Adrenal gland (tissue), 12 donors: ENCODE data around the gene OPA1. TPM values are rescaled to one million over a fixed set of nuclear protein-coding genes. Genes with fewer than 3 reads are reported as not detected.

Experiments
- DNase-seq, 7 donors: peaks; one replicate each; pipeline ENCODE4 v3.0.0-alpha.2; 2019 to 2020
- H3K27ac ChIP-seq, 5 donors: fragments of 200-600 bp; sonication (generic) in 4 of 5; 1 replicate in 3 of 5; 2 replicates in 2 of 5; pipeline versions ENCODE4 v1.5.1 to v1.8.0; 2016 to 2020; ENCODE audit warnings: mild to moderate bottlenecking in 1 of 5
- H3K27me3 ChIP-seq: fragments of 200-600 bp; 2 replicates; pipeline ENCODE4 v1.8.0; 2021
- H3K36me3 ChIP-seq, 2 donors: fragments of 200-600 bp; replicated peaks in 1 of 2; 1 replicate in 1 of 2; 2 replicates in 1 of 2; pipeline versions ENCODE4 v1.5.1 to v1.8.0; 2018 to 2022
- H3K4me1 ChIP-seq, 2 donors: fragments of 200-600 bp; replicated peaks in 1 of 2; 1 replicate in 1 of 2; 2 replicates in 1 of 2; pipeline versions ENCODE4 v1.5.1 to v1.8.0; 2018 to 2021
- H3K4me3 ChIP-seq, 4 donors: fragments of 200-600 bp; sonication (generic) in 3 of 4; one replicate each; pipeline ENCODE4 v1.5.1; 2016 to 2018
- H3K9me3 ChIP-seq, 3 donors: fragments of 200-600 bp; sonication (generic) in 1 of 3; replicated peaks in 1 of 3; 1 replicate in 2 of 3; 2 replicates in 1 of 3; pipeline versions ENCODE4 v1.5.1 to v1.8.0; 2016 to 2021
- CTCF ChIP-seq, 6 experiments: fragments of 450-650 bp in 4 of 6; fragments of 200-600 bp in 2 of 6; sonication (generic) in 1 of 6; IDR thresholded peaks; 1 replicate in 5 of 6; 2 replicates in 1 of 6; pipeline versions ENCODE4 v1.5.1 to v1.8.0; 2016 to 2021; ENCODE audit warnings: antibody characterized with exemption in 6 of 6, mild to moderate bottlenecking in 2 of 6, moderate library complexity in 1 of 6
- POLR2A ChIP-seq, 2 donors: fragments of 450-650 bp; IDR thresholded peaks; one replicate each; pipeline ENCODE4 v1.6.1; 2017; ENCODE audit warnings: antibody characterized with exemption in 2 of 2, mild to moderate bottlenecking in 2 of 2, moderate library complexity in 1 of 2
- WGBS, 4 donors: extraction: QIAGEN DNeasy Blood & Tissue Kit in 2 of 4; methylation state at CpG; one replicate each; pipeline versions ENCODE4 v1.1.5 to v1.1.7; 2013 to 2017; 5-methylcytosine and 5-hydroxymethylcytosine counted together
- intact Hi-C, 2 donors: fragments of 100-400 bp; cut with DNase I; formaldehyde crosslinking; loops; one replicate each; pipeline versions ENCODE4 v1.14.1 to v1.15.0; 2022 to 2023
- polyA plus RNA-seq, 3 donors: library from polyadenylated mRNA; stranded (reverse); fragments of 200-250 nt in 2 of 3; fragments of 350-450 nt in 1 of 3; fragmentation: Illumina TruSeq in 1 of 3; extraction: RNeasy Lipid Tissue Mini Kit (QIAGEN cat#74804) in 1 of 3; gene quantifications; one replicate each; pipeline ENCODE4 v1.2.3, GENCODE V29; 2013 to 2014
- total RNA-seq, 9 donors: library from RNA; depleted of rRNA in 4 of 9; stranded (reverse); fragments of >200 nt in 4 of 9; fragments of 120-200 nt in 1 of 9; fragmentation: NEBNext Ultra II Directional in 1 of 9; extraction: Animal tissue kit (Norgen Biotek cat#: 25700) in 1 of 9; gene quantifications; one replicate each; pipeline versions ENCODE4 v1.1.0 to v1.2.4, GENCODE V29; 2013 to 2023
- donor health status: healthy with polysubstance abuse.
- donor health status: Bipolar disorder and iron deficiency.
- donor health status: DM: yes; HTN: yes; CAD: no.
- donor health status: DM: no; HTN: no; CAD: no.
- donor health status: DM: no; HTN: no; CAD: no.
- donor health status: DM: yes; HTN: yes; CAD: no.

OPA1 gene
- total and polyA plus RNA-seq, 12 donors: 13.0 to 194 (median 54.6) TPM

- no peak overlapping the region for H3K27ac ChIP-seq
- no peak for DNase-seq
- 97 to 100% (median 97%) methylated on average over 1 of the region's 1 CpG for WGBS, 4 donors
- intact Hi-C loops: no loop called here
- H3K4me3 ChIP-seq: no peak overlapping the region
- peaks cover 12% of the 10 kb centered on the region in 2 donors for H3K4me1 ChIP-seq
- H3K36me3 ChIP-seq: peaks cover 0 to 18% of the 10 kb centered on the region in 2 donors
- H3K27me3 ChIP-seq: no peaks in the 10 kb centered on the region
- TF ChIP-seq CTCF (IDR thresholded peaks at IDR 0.05): no peak
- TF ChIP-seq POLR2A (IDR thresholded peaks at IDR 0.05): no peak
- H3K9me3 ChIP-seq: no peaks in the 10 kb centered on the region
Measured at GRCh38 chr3:193617628-193618027, 24.6 kb downstream of the OPA1 start.

- H3K36me3 ChIP-seq: peaks cover 0 to 18% of the 10 kb centered on the region in 2 donors
- intact Hi-C loops: no loop called here
- no peak overlapping the region for H3K27ac ChIP-seq
- no peaks in the 10 kb centered on the region for H3K27me3 ChIP-seq
- DNase-seq: no peak
- H3K4me3 ChIP-seq: no peak overlapping the region
- no peak for TF ChIP-seq POLR2A (IDR thresholded peaks at IDR 0.05)
- no peak for TF ChIP-seq CTCF (IDR thresholded peaks at IDR 0.05)
- H3K9me3 ChIP-seq: no peaks in the 10 kb centered on the region
- 36 to 53% (median 44%) methylated on average over 1 of the region's 1 CpG for WGBS, 4 donors
- peaks cover 12% of the 10 kb centered on the region in 2 donors for H3K4me1 ChIP-seq
Measured at GRCh38 chr3:193620057-193620456, 27.0 kb downstream of the OPA1 start.

GRCh38 chr3:193620650-193621049 is 27.6 kb downstream of the OPA1 start:
- intact Hi-C loops: no loop called here
- DNase-seq: no peak
- no peak for TF ChIP-seq CTCF (IDR thresholded peaks at IDR 0.05)
- TF ChIP-seq POLR2A (IDR thresholded peaks at IDR 0.05): no peak
- H3K36me3 ChIP-seq: peaks cover 0 to 18% of the 10 kb centered on the region in 2 donors
- H3K9me3 ChIP-seq: no peaks in the 10 kb centered on the region
- peaks cover 12% of the 10 kb centered on the region in 2 donors for H3K4me1 ChIP-seq
- H3K4me3 ChIP-seq: no peak overlapping the region
- no peak overlapping the region for H3K27ac ChIP-seq
- H3K27me3 ChIP-seq: no peaks in the 10 kb centered on the region

- H3K27ac ChIP-seq: no peak overlapping the region
- no peak for TF ChIP-seq CTCF (IDR thresholded peaks at IDR 0.05)
- TF ChIP-seq POLR2A (IDR thresholded peaks at IDR 0.05): no peak
- no peak overlapping the region for H3K4me3 ChIP-seq
- no peak for DNase-seq
- H3K27me3 ChIP-seq: no peaks in the 10 kb centered on the region
- WGBS, 4 donors: 88 to 94% (median 90%) methylated on average over 4 of the region's 4 CpGs
- intact Hi-C loops: no loop called here
- peaks cover 12% of the 10 kb centered on the region in 2 donors for H3K4me1 ChIP-seq
- H3K36me3 ChIP-seq: peaks cover 0 to 20% of the 10 kb centered on the region in 2 donors
- H3K9me3 ChIP-seq: no peaks in the 10 kb centered on the region
Measured at GRCh38 chr3:193621127-193621526, 28.1 kb downstream of the OPA1 start.
